ENCODE data around the gene MMP27. TPM values are rescaled to one million over a fixed set of nuclear protein-coding genes. Genes with fewer than 3 reads are reported as not detected.
"Not testable (repeated sequence)": the region's sequence is repeated elsewhere in the genome, so short reads cannot be mapped to it uniquely, and the experiment has no call there.

MMP27 gene
- total RNA-seq (ENCODE audit: insufficient read depth, low replicate concordance): not detected

- DNase-seq (ENCODE audit: low spot score): no peak
Observed at GRCh38 chr11:102705626-102706025, at the start of gene MMP27. TSS of gene MMP27 (minus strand) at chr11:102705769. CDS start at chr11:102705714, 55 bp downstream.

- DNase-seq (ENCODE audit: low spot score): no peak
Observed at GRCh38 chr11:102753267-102753666, 47.7 kb upstream of the MMP27 start.

GRCh38 chr11:102751673-102752072 lies 46.1 kb upstream of the MMP27 start:
- DNase-seq (ENCODE audit: low spot score): no peak

GRCh38 chr11:102749101-102749722 lies 43.6 kb upstream of the MMP27 start:
- no peak for DNase-seq (ENCODE audit: low spot score)

- not testable (repeated sequence) for DNase-seq (ENCODE audit: low spot score)
Observed at GRCh38 chr11:102746746-102747578, 41.4 kb upstream of the MMP27 start.

GRCh38 chr11:102734650-102735049 lies 29.1 kb upstream of the MMP27 start:
- no peak for DNase-seq (ENCODE audit: low spot score)

GRCh38 chr11:102733232-102733875 lies 27.8 kb upstream of the MMP27 start:
- no peak for DNase-seq (ENCODE audit: low spot score)

GRCh38 chr11:102730944-102731343 lies 25.4 kb upstream of the MMP27 start:
- not testable (repeated sequence) for DNase-seq (ENCODE audit: low spot score)

GRCh38 chr11:102729849-102730815 lies 24.6 kb upstream of the MMP27 start:
- no peak for DNase-seq (ENCODE audit: low spot score)

- no peak for DNase-seq (ENCODE audit: low spot score)
Observed at GRCh38 chr11:102727890-102728289, 22.3 kb upstream of the MMP27 start.

GRCh38 chr11:102724904-102725500 lies 19.4 kb upstream of the MMP27 start, which contains the start of gene MMP8:
TSS of gene MMP8 (minus strand) at chr11:102724954. CDS start at chr11:102724855, 99 bp downstream.
- DNase-seq (ENCODE audit: low spot score): no peak

- no peak for DNase-seq (ENCODE audit: low spot score)
Observed at GRCh38 chr11:102722821-102723220, 17.3 kb upstream of the MMP27 start.

- DNase-seq (ENCODE audit: low spot score): no peak
Observed at GRCh38 chr11:102719620-102720277, 14.2 kb upstream of the MMP27 start.

GRCh38 chr11:102717280-102717679 lies 11.7 kb upstream of the MMP27 start:
- DNase-seq (ENCODE audit: low spot score): no peak

GRCh38 chr11:102716527-102716926 lies 11.0 kb upstream of the MMP27 start:
- no peak for DNase-seq (ENCODE audit: low spot score)

- no peak for DNase-seq (ENCODE audit: low spot score)
Observed at GRCh38 chr11:102712137-102712536, 6.6 kb upstream of the MMP27 start.

- no peak for DNase-seq (ENCODE audit: low spot score)
Observed at GRCh38 chr11:102709201-102709945, 3.8 kb upstream of the MMP27 start.

- DNase-seq (ENCODE audit: low spot score): no peak
Observed at GRCh38 chr11:102708654-102709053, 3.1 kb upstream of the MMP27 start.

- DNase-seq (ENCODE audit: low spot score): no peak
Observed at GRCh38 chr11:102704841-102705240, 728 bp downstream of the MMP27 start.

Measured in umbilical cord (tissue), 2 donors.